NCI-H345 treated with DMSO at 0.1 percent for 48 hours (cell line): ENCODE data around the gene PRKN.
"Not testable (repeated sequence)": the region's sequence is repeated elsewhere in the genome, so short reads cannot be mapped to it uniquely, and the experiment has no call there.

Experiments used
- DNase-seq: peaks from one replicate; lab custom pipeline; 2025; ENCODE audit not compliant: unreplicated experiment; lab: John Stamatoyannopoulos, UW

Gene PRKN

DNA sequence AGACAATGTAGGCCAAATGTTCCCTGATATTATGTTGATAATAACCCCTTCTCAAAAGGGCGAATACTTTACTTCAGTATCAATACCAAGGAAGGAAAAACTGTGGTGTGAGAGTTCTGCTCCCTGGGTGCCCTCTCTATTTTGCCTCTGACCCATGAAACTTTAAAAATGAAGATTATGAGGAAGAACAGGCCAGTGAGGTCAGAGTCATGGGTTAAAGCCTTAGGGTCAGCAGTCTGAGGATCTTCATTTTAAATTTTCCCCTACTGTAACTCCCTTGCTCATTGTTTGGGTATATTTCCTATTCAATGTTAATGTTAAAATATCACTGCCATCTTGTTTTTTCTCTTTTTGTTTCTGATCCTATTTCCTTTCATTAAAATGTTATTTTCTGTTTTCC lies 47.9 kb downstream of the PRKN start:
- no peak for DNase-seq

DNA sequence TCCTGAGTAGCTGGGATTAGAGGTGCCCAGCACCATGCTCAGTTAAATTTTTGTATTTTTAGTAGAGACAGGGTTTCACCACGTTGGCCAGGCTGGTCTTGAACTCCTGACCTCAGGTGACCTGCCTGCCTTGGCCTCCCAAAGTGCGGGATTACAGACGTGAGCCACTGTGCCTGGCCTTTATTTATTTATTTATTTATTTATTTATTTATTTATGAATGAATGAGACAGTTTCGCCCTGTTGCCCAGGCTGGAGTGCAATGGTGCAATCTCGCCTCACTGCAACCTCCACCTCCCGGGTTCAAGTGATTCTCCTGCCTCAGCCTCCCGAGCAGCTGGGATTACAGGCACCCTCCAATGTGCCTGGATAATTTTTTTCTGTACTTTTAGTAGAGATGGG lies 48.7 kb downstream of the PRKN start:
- not testable (repeated sequence) for DNase-seq

DNA sequence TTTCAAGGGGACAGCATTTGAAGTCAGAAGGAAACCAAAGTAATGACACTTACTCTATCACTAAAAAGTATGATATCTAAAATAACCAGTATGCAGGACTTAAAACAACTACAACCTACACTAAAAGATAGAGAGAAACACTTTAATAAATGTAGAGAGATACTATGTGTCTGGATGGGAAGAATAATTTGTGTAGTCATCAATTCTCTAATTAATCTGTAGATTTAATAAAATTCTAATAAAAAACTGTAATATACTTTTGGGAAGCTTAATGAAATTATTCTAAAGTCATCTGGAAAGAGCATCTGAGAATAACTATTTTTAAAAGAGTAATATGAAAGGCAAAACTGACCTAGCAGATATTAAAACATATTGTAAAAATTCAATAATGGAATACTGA lies 52.1 kb downstream of the PRKN start:
- DNase-seq: no peak

DNA sequence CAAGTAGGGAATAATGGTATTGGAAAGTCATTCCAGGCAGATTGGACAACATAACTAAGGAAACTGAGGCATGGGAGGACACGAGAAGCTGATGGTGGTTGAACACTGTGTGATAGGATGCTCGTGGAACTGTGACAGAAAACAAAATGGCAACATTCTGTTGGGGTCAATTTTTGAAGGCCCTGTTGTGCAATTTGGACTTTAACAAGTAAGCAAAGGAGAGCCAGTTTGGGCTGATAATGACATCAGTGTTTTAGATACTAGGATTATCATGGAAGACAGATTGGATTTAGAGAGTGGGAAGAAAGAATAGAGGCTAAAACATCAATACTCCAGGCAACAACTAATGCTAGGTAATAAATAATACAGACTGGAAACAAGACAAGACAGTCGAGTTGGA lies 53.1 kb downstream of the PRKN start:
- no peak for DNase-seq

DNA sequence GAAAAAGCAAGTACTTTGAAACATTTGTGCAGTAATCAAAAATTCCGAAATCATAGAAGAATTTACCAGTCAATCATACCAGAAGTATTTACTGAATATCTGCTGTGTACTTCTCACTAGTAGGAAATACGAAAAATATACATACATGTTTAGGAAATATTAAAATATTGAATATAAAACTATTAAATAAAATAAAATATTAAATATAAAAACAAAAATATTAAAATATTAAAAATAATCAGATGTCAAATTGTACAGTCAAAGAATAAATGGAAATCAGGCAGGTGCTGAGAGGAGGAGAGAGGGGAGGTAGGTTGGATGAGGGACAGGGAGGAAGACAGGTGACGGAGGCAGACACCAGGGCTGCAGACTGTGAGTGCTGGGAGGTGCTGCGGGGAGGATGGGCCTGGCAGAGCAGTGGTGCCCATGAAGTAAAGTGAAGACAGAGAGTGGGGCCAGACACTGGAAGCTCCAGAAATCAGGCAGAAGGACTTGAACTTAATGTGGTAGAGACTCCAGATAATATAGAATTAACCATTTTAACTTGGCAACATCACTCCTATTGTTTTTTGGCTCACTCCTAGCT lies 55.9 kb downstream of the PRKN start:
- no peak for DNase-seq

DNA sequence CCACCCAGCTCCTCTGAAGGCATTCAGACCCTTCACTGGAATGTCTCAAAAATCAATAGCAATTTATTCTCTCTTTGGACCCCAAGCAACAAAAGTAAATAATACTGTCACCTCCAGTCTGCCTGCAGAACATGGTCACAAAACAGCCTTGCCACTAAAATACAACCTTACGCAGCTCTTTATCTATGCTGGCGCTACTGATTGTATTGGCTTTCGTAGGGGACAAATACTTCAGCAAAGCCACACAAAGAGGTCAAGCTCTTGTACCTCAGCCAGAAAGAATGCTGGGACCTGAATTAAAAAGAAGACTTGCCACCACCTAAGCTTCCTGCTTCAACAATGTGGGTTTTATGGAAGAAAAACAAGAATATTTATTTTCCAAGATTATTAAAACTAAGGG lies 57.2 kb downstream of the PRKN start:
- no peak for DNase-seq

DNA sequence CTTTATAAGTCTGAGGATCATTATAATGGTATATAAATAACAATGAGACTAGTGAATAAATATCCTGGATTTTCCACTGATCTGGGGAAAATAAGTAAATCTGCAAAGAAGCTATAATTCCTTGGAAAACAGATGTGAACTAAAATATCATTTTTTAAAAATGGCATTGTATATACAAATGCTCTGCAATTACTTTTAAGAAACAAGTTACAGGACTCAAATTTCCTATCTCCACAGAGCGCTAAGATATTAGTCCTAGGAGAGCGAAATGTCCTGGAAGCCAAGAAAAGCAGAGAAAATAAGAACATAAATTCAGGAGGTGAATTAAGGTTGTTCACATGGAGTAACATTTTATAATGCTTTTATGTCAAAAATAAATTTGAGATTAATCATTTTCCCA lies 61.3 kb downstream of the PRKN start:
- no peak for DNase-seq

DNA sequence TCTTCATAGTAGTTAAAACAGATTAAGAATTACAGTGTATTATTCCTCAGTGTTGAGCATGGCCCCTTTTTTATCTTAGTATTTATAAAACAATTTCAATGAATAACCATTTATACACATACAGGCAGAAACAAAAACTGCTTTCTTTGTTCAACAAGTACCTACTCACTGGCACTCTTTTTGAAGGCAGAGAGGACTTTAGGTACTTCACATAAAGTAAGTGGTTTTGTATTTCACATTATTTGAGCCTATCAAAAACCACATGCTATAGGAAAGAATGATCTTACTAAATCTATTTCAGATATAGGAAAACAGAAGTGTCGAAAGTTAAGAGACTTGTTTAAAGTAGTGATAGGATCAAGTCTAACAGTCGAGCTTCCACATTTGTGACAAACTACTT lies 73.8 kb downstream of the PRKN start:
- no peak for DNase-seq

DNA sequence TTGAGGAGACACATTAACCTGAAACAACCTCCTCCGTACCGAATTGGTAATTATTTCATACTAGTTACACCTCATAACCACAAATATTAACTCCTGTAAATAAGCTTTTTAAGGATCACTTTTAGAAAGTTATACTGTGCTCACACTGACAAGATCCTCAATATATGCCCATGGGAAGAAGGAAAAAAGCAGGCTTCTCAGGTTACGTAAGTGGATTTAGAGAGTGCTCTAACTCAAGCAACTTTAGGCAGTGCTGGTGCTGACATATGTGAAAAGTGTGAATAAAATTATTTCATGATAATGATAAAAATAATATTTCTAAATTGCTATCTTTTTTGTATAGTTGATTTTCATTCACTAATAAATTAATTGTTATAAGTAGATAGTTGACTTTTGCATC lies 76.1 kb downstream of the PRKN start:
- no peak for DNase-seq

DNA sequence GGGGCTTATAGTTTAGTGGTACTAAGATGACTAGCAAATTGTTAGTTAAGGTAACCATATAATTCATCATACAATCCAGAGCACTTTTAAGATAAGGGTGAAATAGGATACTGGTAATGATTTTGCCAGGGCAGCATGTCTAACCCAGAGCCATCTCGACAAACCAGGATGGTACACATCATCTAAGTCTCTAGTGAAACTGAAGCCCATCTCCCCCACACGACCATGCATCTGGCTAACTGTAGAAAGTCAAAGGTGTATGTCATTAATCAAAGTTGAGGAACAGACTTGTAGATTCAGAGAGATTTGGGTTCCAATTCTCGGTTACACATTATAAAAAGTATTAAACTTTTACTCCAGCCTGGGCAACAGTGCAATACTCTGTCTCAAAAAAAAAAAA lies 78.3 kb downstream of the PRKN start:
- DNase-seq: no peak

DNA sequence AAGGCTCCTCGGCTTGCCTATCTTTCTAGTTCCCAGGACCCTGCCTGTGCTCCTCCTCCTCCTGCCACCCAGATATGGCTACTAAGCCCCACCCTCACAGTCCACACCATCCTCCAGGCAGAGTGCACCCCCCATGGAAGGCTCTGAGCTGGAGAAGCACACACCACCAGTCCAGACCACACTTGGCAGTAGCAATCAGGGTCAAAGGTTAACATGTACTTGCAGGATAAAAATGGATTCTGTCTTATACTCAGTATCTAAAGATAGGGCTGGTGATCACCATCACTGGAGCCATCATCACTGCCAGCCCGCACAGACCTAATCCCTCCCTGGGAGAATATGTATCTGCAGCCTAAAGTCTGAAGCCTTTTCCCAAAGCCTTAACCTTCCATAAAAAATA lies 83.4 kb downstream of the PRKN start:
- DNase-seq: no peak

DNA sequence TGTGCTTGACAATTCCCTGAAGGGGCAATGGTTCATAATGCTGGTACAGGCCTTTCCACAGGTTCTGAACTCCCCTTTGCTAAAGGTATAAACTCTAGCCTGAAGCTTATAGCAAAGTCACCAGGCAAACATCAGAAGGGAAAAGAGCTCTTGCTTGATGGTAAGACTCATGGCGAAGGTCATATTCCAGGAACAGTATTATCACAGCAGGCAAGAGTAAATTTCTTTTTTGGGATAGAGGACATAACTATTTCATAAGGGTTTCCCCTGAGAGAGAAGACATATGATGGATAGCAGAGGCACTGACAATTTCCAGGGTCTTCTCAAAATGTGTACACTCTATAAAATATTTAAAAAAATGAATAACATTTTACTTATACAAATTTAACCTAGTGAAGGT lies 86.8 kb downstream of the PRKN start:
- DNase-seq: no peak

DNA sequence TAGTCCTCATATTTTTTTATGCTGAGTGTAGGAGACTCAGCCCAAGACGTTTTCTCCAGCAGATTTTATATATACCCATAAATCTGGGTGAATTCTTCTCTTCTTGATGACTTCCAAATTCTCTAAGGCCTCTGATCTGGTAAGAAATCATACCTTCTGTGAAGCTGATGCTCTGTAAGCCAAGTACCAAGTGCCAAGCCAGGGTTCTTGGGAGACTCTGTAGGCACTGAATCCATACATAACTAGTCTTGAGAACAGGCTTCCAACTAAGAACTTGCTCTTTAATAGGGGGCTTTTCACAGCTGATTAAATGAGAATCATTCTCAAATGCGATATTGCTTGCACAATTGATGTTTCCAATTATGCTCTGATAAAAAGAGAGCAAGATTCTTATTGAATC lies 87.6 kb downstream of the PRKN start:
- DNase-seq: no peak

DNA sequence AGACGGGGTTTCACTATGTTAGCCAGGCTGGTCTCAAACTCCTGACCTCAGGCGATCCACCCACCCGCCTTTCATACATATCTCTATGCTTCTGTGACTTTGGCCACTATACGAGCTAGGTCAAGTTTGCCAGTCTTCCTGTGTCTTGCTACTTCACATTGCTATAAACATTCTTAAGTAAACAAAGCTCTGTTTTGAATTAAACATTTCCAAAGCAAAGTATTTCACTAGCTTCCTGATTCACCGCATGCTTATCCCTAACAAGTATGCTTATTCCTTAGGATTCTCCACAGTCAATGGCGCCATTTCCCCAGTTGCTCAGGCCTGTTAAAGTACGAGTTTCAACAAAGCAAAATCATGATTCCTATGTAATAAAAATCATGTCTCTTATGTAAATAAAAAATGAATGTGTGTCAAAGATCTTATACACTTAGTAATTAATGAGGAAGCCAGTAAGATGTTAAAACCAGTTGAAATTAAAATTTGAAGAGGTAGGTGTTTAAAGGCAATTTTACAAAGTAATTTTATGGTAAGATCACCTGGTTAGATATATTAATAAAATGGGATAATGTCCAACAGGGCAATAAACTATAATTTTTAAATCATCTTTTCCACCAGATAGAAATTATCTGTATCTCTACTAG lies 88.5 kb downstream of the PRKN start:
- no peak for DNase-seq

DNA sequence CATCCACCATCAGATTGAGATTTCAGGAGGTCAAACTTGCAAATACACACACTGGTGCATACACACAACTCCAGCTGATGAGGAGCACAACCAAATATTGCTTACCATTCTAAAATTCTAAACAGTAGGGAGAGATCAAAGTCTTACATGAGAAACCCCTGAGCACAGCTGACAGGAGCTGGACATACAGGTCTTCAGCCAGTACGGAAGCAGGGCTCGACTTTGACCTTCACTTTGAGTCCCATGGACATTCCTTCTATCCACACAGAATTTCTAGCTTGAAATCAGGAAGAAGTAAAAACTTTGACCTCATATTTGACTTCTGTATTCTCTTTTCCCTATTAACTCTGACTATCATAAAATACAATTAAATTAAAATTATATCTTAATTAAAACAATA lies 90.2 kb downstream of the PRKN start:
- no peak for DNase-seq

DNA sequence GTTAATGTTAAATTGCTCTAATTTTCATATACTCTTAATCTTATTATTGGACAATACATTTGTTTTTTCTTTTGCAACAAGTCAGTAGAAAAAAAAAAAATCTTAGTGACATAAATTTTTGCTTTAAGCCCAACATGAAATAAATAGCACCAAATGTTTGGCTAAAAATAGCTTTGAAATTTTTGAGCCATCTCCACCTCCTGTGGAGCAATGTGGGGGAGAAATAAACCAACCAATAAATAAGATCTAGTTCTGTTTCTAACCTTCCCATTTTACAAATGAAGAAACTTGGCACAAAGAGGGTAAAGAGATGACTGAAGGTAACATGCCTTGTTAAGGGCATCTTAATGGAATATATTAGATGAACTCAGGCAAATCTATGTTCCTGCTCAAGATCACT lies 91.4 kb downstream of the PRKN start:
- DNase-seq: no peak

DNA sequence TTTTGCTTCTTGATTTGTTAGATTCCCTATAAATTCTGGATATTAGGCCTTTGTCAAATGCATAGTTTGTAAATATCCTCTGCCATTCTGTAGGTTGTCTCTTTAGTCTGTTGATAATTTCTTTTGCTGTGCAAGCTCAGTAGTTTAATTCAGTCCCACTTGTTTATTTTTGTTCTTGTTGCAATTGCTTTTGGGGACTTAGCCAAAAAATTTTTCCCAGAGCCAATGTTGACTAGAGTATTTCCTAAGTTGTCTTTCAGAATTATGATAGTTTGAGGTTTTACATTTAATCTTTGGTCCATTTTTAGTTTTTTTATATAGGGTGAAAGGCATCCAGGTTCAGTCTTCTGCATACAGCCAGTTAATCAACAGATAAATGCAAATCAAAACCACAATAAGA lies 96.0 kb downstream of the PRKN start:
- DNase-seq: no peak

DNA sequence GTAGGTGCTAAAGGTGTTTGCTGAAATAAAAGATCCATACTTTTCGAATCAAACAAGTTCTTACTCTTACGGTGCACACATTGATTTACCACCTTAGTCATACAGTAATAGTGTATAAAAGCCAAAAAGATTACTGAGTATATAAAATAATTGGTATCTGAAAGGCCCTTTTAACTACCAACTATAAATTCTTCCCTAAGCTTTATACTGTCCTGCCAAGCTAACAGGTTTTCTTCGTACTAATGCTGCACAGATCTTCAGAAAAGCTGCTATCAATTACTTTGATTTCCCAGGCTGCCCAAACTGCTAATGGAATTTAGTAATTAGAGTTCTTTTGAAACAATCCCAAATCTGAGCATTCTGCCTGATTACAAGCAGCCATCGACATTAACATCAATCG lies 97.5 kb downstream of the PRKN start:
- DNase-seq: no peak

DNA sequence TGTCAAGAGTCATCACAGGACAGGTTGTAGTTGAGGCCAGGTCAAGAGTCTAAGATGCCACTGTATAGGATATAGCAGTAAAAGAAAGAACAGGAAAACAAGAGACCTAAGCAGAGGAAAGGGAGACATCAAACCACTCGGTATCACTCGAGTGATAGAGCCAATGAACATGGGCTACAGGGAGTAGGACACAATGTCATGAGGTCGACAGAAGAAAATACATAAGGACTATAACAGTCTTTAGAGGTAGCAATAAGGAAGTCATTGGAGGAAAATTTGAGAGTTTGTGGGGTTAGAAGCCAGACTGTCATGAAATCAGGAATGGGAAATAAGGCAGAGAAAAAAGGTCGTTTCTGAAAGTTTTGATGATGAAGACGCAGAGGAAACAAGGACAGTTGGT lies 99.7 kb downstream of the PRKN start:
- DNase-seq: no peak

DNA sequence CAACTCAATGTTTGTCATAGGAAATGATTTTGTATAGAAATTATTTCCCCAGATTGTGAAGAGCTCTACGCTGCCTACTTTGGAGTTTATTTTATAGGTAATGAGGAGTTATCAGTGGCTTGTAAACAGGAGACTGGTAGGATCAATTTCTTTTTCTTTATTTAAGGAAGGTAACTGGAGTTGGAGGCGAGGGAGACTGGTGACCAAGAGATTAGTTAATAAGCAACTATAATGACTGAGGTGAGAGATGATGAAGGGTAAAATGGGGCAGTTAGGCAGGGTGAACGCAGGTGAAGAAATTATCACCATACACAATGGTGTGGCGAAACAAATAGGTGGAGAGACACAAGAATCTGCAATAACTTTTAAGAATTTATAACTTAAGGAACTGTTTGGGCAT lies 100.2 kb downstream of the PRKN start:
- DNase-seq: no peak

DNA sequence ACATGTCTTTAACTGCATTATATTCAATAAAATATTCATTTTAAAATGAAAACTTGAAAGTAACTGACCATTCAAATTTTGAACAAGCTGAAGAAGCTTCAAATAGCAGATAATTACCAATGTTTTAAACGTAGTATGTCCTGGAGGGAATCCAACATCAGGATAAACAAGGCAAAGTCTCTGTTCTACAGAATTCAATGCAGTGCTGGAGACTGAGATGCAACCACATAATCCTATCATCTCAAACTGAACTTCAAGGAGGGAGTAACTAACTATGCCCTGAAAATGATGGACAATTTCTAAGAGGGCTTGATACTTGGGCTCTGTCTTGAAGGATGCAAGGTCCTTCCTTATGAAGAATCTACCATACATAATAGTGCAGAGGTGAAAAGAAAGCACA lies 100.7 kb downstream of the PRKN start:
- no peak for DNase-seq

DNA sequence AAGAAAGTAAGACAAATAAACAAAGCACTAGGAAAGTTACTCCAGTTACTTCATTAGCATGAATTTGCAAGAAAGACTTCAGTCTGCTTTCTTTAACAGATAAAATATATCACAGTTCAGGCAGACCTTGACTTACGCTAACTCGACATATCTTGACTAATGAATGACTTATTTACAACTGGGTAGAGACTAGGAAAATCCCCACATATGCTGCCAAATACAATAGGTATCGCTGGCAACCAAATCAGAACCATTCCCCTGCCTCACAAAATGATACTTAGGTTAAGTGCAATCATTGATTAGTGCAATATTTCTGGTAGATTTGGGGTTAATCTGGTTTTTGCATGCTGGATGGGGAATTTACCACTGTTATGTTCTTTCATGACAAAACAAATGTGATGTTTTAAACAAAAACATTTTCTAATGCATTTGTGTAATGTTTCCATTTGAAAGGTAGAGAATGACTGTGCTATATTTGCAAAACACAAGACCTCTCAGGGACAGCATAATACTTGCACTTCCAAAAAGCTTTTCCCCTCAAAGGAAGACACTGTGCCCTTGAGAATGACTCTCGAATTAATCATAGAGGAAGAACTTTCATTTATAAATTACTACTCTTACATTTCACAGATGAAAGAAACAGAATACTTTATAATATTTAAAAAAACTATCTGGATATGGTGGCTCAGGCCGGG lies 101.6 kb downstream of the PRKN start:
- no peak for DNase-seq

DNA sequence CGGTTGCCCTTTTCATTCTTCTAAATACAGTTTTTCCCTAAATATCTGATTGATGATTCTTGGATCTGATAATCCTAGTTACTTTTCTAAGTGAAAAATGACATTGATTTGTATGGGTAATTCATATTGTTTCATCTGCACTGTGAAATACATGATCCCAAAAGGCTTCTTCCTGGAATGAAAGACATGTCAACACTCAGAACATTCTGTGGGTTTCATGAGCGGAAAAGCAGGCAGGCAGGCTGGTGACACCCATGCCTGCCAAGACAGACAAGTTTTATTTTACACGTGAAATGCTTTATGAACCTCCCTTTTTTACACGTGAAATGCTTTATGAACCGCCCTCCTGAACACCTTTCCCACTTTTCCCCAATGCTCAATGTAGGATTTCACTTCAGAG lies 105.0 kb downstream of the PRKN start:
- no peak for DNase-seq
